CD14-positive monocyte (primary cell): ENCODE data around the gene FAM107B. TPM values are rescaled to one million over a fixed set of nuclear protein-coding genes. Genes with fewer than 3 reads are reported as not detected.

Experiments
- DNase-seq, 3 donors: peaks; one replicate each; pipeline ENCODE4 v3.0.0-alpha.2; 2011 to 2022
- H2AFZ ChIP-seq: 2 replicates; pipeline ENCODE4 v1.6.0; 2012; ENCODE audit warnings: mild to moderate bottlenecking, low read depth, low read length, inconsistent platforms; ENCODE audit not compliant: insufficient read depth, poor library complexity, severe bottlenecking
- H3K27ac ChIP-seq, 2 donors: 1 replicate in 1 of 2; 2 replicates in 1 of 2; pipeline ENCODE4 v1.5.1; 2012 to 2013; ENCODE audit warnings: low read length in 2 of 2, control low read depth in 1 of 2, inconsistent platforms in 1 of 2, low read depth in 1 of 2, mild to moderate bottlenecking in 1 of 2
- H3K27me3 ChIP-seq, 2 donors: one replicate each; pipeline versions ENCODE4 v1.6.0 to v1.6.1; 2011 to 2013; ENCODE audit warnings: low read length in 2 of 2; ENCODE audit not compliant: control insufficient read depth in 2 of 2, insufficient read depth in 2 of 2
- H3K36me3 ChIP-seq, 2 donors: replicated peaks in 1 of 2; 1 replicate in 1 of 2; 2 replicates in 1 of 2; pipeline versions ENCODE4 v1.5.1 to v1.6.1; 2012 to 2013; ENCODE audit warnings: low read length in 2 of 2, control low read depth in 1 of 2, inconsistent platforms in 1 of 2, mild to moderate bottlenecking in 1 of 2; ENCODE audit not compliant: insufficient read depth in 2 of 2, control insufficient read depth in 1 of 2
- H3K4me1 ChIP-seq, 2 donors: 1 replicate in 1 of 2; 2 replicates in 1 of 2; pipeline versions ENCODE4 v1.5.1 to v1.6.1; 2012 to 2013; ENCODE audit warnings: low read length in 2 of 2, control low read depth in 1 of 2, inconsistent platforms in 1 of 2, mild to moderate bottlenecking in 1 of 2, moderate library complexity in 1 of 2; ENCODE audit not compliant: insufficient read depth in 2 of 2, control insufficient read depth in 1 of 2
- H3K4me2 ChIP-seq: replicated peaks from 2 replicates; pipeline ENCODE3; 2012; ENCODE audit warnings: low read length, moderate library complexity, mild to moderate bottlenecking; ENCODE audit not compliant: poor library complexity, severe bottlenecking; ENCODE audit errors: extremely low read depth
- H3K4me3 ChIP-seq, 3 experiments: fragments of 200-600 bp in 1 of 3; sonication (generic) in 1 of 3; replicated peaks in 1 of 3; 1 replicate in 2 of 3; 2 replicates in 1 of 3; pipeline ENCODE4 v1.5.1; 2011 to 2013; ENCODE audit warnings: low read length in 3 of 3, mild to moderate bottlenecking in 3 of 3, control low read depth in 2 of 3, low read depth in 2 of 3, inconsistent platforms in 1 of 3, moderate library complexity in 1 of 3
- H3K79me2 ChIP-seq: 2 replicates; pipeline ENCODE4 v1.6.0; 2012; ENCODE audit warnings: mild to moderate bottlenecking, control low read depth, inconsistent platforms, low read length, moderate library complexity; ENCODE audit not compliant: insufficient read depth
- H3K9ac ChIP-seq: 2 replicates; pipeline ENCODE4 v1.6.0; 2017; ENCODE audit warnings: low read length, mild to moderate bottlenecking; ENCODE audit not compliant: insufficient read depth, poor library complexity, severe bottlenecking
- H3K9me3 ChIP-seq, 2 donors: replicated peaks in 1 of 2; 1 replicate in 1 of 2; 2 replicates in 1 of 2; pipeline versions ENCODE4 v1.5.1 to v1.6.1; 2012 to 2013; ENCODE audit warnings: low read length in 2 of 2, control low read depth in 1 of 2; ENCODE audit not compliant: control insufficient read depth in 1 of 2, insufficient read depth in 1 of 2
- H4K20me1 ChIP-seq: 2 replicates; pipeline ENCODE4 v1.6.0; 2012; ENCODE audit warnings: mild to moderate bottlenecking, low read length, control low read depth, moderate library complexity; ENCODE audit not compliant: insufficient read depth
- H3K27ac Mint-ChIP-seq, 7 donors: one replicate each; pipeline ENCODE4 v1.8.0; 2020; ENCODE audit warnings: mild to moderate bottlenecking in 7 of 7, mixed read lengths in 7 of 7, moderate library complexity in 6 of 7, inconsistent platforms in 2 of 7
- H3K27me3 Mint-ChIP-seq, 3 donors: one replicate each; pipeline ENCODE4 v1.8.0; 2021 to 2022; ENCODE audit warnings: low read depth in 3 of 3, mild to moderate bottlenecking in 3 of 3, mixed read lengths in 3 of 3, moderate library complexity in 3 of 3, inconsistent platforms in 1 of 3
- H3K36me3 Mint-ChIP-seq, 2 donors: one replicate each; pipeline ENCODE4 v1.8.0; 2020; ENCODE audit warnings: mixed read lengths in 2 of 2, inconsistent platforms in 1 of 2, mild to moderate bottlenecking in 1 of 2
- H3K4me1 Mint-ChIP-seq: one replicate; pipeline ENCODE4 v1.8.0; 2020; ENCODE audit warnings: mild to moderate bottlenecking, mixed read lengths
- H3K4me3 Mint-ChIP-seq, 2 donors: one replicate each; pipeline ENCODE4 v1.8.0; 2020; ENCODE audit warnings: mild to moderate bottlenecking in 2 of 2, mixed read lengths in 2 of 2, moderate library complexity in 1 of 2
- H3K9me3 Mint-ChIP-seq, 7 donors: one replicate each; pipeline ENCODE4 v1.8.0; 2020 to 2022; ENCODE audit warnings: mixed read lengths in 7 of 7, mild to moderate bottlenecking in 6 of 7, moderate library complexity in 6 of 7, inconsistent platforms in 2 of 7
- CTCF ChIP-seq: fragments of 200-600 bp; IDR thresholded peaks from one replicate; pipeline ENCODE4 v1.8.0; 2022; ENCODE audit warnings: antibody characterized with exemption, mild to moderate bottlenecking
- WGBS: methylation state at CpG from one replicate; pipeline ENCODE4 v1.1.5; 2013; ENCODE audit warnings: missing lambda C conversion rate; ENCODE audit not compliant: insufficient coverage; 5-methylcytosine and 5-hydroxymethylcytosine counted together
- intact Hi-C, 2 donors: fragments of 100-400 bp; cut with micrococcal nuclease; formaldehyde crosslinking; loops; one replicate each; pipeline versions ENCODE4 v1.15.0 to v1.15.1; 2023
- polyA plus RNA-seq, 3 donors: library from polyadenylated mRNA; depleted of rRNA in 1 of 3; unstranded in 2 of 3; stranded (reverse) in 1 of 3; fragments of 300-500 nt in 2 of 3; fragments of >200 nt in 1 of 3; fragmentation: Illumina TruSeq in 2 of 3; gene quantifications; 1 replicate in 2 of 3; 2 replicates in 1 of 3; pipeline ENCODE4 v1.2.3, GENCODE V29; 2012 to 2021

The FAM107B gene
- polyA plus RNA-seq, 3 donors, result 27.2 to 68.5 (median 28.4) TPM

- H3K9ac ChIP-seq, result no peak overlapping the region
- H2AFZ ChIP-seq, result no peak overlapping the region
- no peak overlapping the region for H3K27ac Mint-ChIP-seq
- H3K4me3 Mint-ChIP-seq, result no peak overlapping the region
- TF ChIP-seq CTCF, result no peak
- H3K9me3 ChIP-seq, result no peaks in the 10 kb centered on the region
- H3K4me3 ChIP-seq, result no peak overlapping the region
- no peaks in the 10 kb centered on the region for H3K36me3 ChIP-seq
- intact Hi-C loops, result no loop called here
- H3K4me1 ChIP-seq, result no peaks in the 10 kb centered on the region
- H3K36me3 Mint-ChIP-seq, result no peaks in the 10 kb centered on the region
- H3K9me3 Mint-ChIP-seq, result peaks cover 0 to 4% (median 0%) of the 10 kb centered on the region in 7 donors
- no CpG with 5 or more reads among the region's 3 CpGs for WGBS
- DNase-seq, result no peak
- H3K4me1 Mint-ChIP-seq, result peaks cover 12% of the 10 kb centered on the region
- no peaks in the 10 kb centered on the region for H3K79me2 ChIP-seq
- H3K27me3 Mint-ChIP-seq, result peaks cover 0 to 7% (median 0%) of the 10 kb centered on the region in 3 donors
- no peaks in the 10 kb centered on the region for H3K27me3 ChIP-seq
- no peak overlapping the region for H3K27ac ChIP-seq
- no peak overlapping the region for H3K4me2 ChIP-seq
- no peaks in the 10 kb centered on the region for H4K20me1 ChIP-seq
Measured at GRCh38 chr10:14775656-14776055, 959 bp upstream of the FAM107B start.

- Histone ChIP-seq H3K36me3 (no peaks in the 10 kb centered on the region), H3K9ac (no peak overlapping the region), H3K79me2 (no peaks in the 10 kb centered on the region), H3K27me3 (no peaks in the 10 kb centered on the region), H3K4me3 (no peak overlapping the region), H2AFZ (no peak overlapping the region), H3K27ac (no peak overlapping the region), H4K20me1 (no peaks in the 10 kb centered on the region), H3K4me1 (no peaks in the 10 kb centered on the region), H3K9me3 (no peaks in the 10 kb centered on the region), H3K4me2 (no peak overlapping the region)
- no peak for DNase-seq
- Mint-ChIP-seq H3K4me1 (peaks cover 12% of the 10 kb centered on the region), H3K27ac (no peak overlapping the region), H3K27me3 (peaks cover 0 to 7% (median 0%) of the 10 kb centered on the region in 3 donors), H3K36me3 (no peaks in the 10 kb centered on the region), H3K4me3 (no peak overlapping the region), H3K9me3 (peaks cover 0 to 4% (median 0%) of the 10 kb centered on the region in 7 donors)
- intact Hi-C loops, result no loop called here
- no peak for TF ChIP-seq CTCF
- 94% methylated on average over 20 of the region's 22 CpGs for WGBS
Measured at GRCh38 chr10:14774214-14774580, 500 bp downstream of the FAM107B start.
